CD4-positive, alpha-beta T cell (primary cell): ENCODE results near the gene PSPC1. TPM values are rescaled to one million over a fixed set of nuclear protein-coding genes. Genes with fewer than 3 reads are reported as not detected.
"Not testable (repeated sequence)": the region's sequence is repeated elsewhere in the genome, so short reads cannot be mapped to it uniquely, and the experiment has no call there.

ENCODE experiments used
- ATAC-seq: fragments of 200-7000 bp; cut with Tn5 transposase; one replicate; pipeline ENCODE4 v1.10.0; 2022; ENCODE audit warnings: mild to moderate bottlenecking; ENCODE audit not compliant: poor library complexity
- CTCF ChIA-PET: fragments of 350-600 bp; sonication (Branson Sonifier 250); formaldehyde crosslinking; loops from one replicate; lab custom pipeline; 2021; ENCODE audit warnings: antibody characterized with exemption, inconsistent platforms; lab: Charles Lee
- POLR2A ChIA-PET: fragments of 350-600 bp; sonication (Branson Sonifier 250); formaldehyde crosslinking; loops from one replicate; lab custom pipeline; 2021; ENCODE audit warnings: antibody characterized with exemption, inconsistent platforms; lab: Charles Lee
- DNase-seq, 14 experiments: peaks; one replicate each; pipeline ENCODE4 v3.0.0-alpha.2; 2013 to 2020; ENCODE audit warnings: mixed read lengths in 2 of 14
- H3K27ac ChIP-seq, 2 donors: one replicate each; pipeline versions ENCODE4 v1.5.1 to v1.7.0; 2013; ENCODE audit warnings: low read length in 2 of 2, low read depth in 1 of 2, mild to moderate bottlenecking in 1 of 2
- H3K27me3 ChIP-seq, 2 experiments: 1 replicate in 1 of 2; 2 replicates in 1 of 2; pipeline versions ENCODE4 v1.6.1 to v1.7.0; 2013; ENCODE audit warnings: low read length in 2 of 2, control low read depth in 1 of 2, mild to moderate bottlenecking in 1 of 2, moderate library complexity in 1 of 2; ENCODE audit not compliant: insufficient read depth in 2 of 2, control insufficient read depth in 1 of 2
- H3K36me3 ChIP-seq: one replicate; pipeline ENCODE4 v1.6.1; 2013; ENCODE audit warnings: low read length, control low read depth; ENCODE audit not compliant: insufficient read depth
- H3K4me1 ChIP-seq: one replicate; pipeline ENCODE4 v1.6.1; 2013; ENCODE audit warnings: low read length, control low read depth; ENCODE audit not compliant: insufficient read depth
- H3K4me3 ChIP-seq: one replicate; pipeline ENCODE4 v1.5.1; 2013; ENCODE audit warnings: mild to moderate bottlenecking, low read length, moderate library complexity
- H3K9me3 ChIP-seq, 2 experiments: 1 replicate in 1 of 2; 2 replicates in 1 of 2; pipeline versions ENCODE4 v1.6.1 to v1.7.0; 2013; ENCODE audit warnings: low read length in 2 of 2, mild to moderate bottlenecking in 2 of 2, control low read depth in 1 of 2, moderate library complexity in 1 of 2; ENCODE audit not compliant: control insufficient read depth in 1 of 2, insufficient read depth in 1 of 2
- H3K27ac Mint-ChIP-seq: one replicate; pipeline ENCODE4 v1.8.0; 2020; ENCODE audit warnings: mixed read lengths
- H3K27me3 Mint-ChIP-seq: one replicate; pipeline ENCODE4 v1.8.0; 2021; ENCODE audit warnings: mixed read lengths
- H3K36me3 Mint-ChIP-seq: one replicate; pipeline ENCODE4 v1.8.0; 2021; ENCODE audit warnings: low read depth, mixed read lengths
- H3K4me1 Mint-ChIP-seq: one replicate; pipeline ENCODE4 v1.8.0; 2021; ENCODE audit warnings: low read depth, mixed read lengths
- H3K4me3 Mint-ChIP-seq: one replicate; pipeline ENCODE4 v1.8.0; 2020; ENCODE audit warnings: mild to moderate bottlenecking, mixed read lengths
- H3K9me3 Mint-ChIP-seq: one replicate; pipeline ENCODE4 v1.8.0; 2020; ENCODE audit warnings: mixed read lengths
- intact Hi-C, 2 experiments: fragments of 100-400 bp; cut with DNase I in 1 of 2; cut with micrococcal nuclease in 1 of 2; formaldehyde crosslinking; loops; one replicate each; pipeline versions ENCODE4 v1.15.1 to v1.9.0; 2023 to 2025; cut with DNase I, micrococcal nuclease
- total RNA-seq, 174 experiments: library from RNA in 2 of 174; stranded (reverse) in 2 of 174; gene quantifications; one replicate each; pipeline ENCODE4 v1.2.3 and lab custom pipeline; 2021 to 2026
- TF ChIP-seq, protein P1 (sequence below): fragments of 200-600 bp; IDR thresholded peaks from one replicate; pipeline ENCODE4 v1.8.0; 2022; ENCODE audit warnings: antibody characterized with exemption, mild to moderate bottlenecking

The PSPC1 gene
- total RNA-seq, 2 experiments from 2014 or later, result 71.0 to 71.9 TPM

DNA sequence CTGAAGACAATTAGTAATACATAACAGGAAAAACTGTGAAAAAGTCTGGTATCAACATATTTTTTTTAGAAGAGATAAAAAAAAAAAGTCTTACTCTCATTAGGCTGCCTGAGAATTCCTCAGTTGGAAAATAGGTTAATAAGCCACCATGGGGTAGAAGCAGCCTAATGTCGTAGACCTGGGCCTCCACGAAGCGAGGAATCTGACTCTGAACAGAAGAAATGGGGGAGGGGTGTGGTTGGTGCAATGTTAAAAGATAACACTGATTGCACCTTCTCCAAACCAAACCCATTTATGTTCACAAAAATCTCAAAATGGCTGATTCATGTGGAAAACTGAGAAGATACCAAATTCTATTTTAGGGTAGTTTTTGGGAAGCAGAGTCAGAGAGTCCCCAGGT, 86.9 kb downstream of the PSPC1 start:
- Histone ChIP-seq H3K27me3 (no peaks in the 10 kb centered on the region), H3K9me3 (no peaks in the 10 kb centered on the region), H3K4me3 (no peak overlapping the region), H3K27ac (no peak overlapping the region), H3K4me1 (no peaks in the 10 kb centered on the region), H3K36me3 (peaks cover 6% of the 10 kb centered on the region)
- no peak overlapping the region for H3K4me3 Mint-ChIP-seq
- TF ChIP-seq, protein P1, sequence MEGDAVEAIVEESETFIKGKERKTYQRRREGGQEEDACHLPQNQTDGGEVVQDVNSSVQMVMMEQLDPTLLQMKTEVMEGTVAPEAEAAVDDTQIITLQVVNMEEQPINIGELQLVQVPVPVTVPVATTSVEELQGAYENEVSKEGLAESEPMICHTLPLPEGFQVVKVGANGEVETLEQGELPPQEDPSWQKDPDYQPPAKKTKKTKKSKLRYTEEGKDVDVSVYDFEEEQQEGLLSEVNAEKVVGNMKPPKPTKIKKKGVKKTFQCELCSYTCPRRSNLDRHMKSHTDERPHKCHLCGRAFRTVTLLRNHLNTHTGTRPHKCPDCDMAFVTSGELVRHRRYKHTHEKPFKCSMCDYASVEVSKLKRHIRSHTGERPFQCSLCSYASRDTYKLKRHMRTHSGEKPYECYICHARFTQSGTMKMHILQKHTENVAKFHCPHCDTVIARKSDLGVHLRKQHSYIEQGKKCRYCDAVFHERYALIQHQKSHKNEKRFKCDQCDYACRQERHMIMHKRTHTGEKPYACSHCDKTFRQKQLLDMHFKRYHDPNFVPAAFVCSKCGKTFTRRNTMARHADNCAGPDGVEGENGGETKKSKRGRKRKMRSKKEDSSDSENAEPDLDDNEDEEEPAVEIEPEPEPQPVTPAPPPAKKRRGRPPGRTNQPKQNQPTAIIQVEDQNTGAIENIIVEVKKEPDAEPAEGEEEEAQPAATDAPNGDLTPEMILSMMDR, result no peak
- H3K9me3 Mint-ChIP-seq, result no peaks in the 10 kb centered on the region
- intact Hi-C loops, result no loop called here
- H3K4me1 Mint-ChIP-seq, result peaks cover 13% of the 10 kb centered on the region
- ATAC-seq (no peak), DNase-seq (no peak)
- no peak overlapping the region for H3K27ac Mint-ChIP-seq
- no peaks in the 10 kb centered on the region for H3K27me3 Mint-ChIP-seq
- H3K36me3 Mint-ChIP-seq, result peaks cover 42% of the 10 kb centered on the region
- POLR2A ChIA-PET, result no interaction called here
- CTCF ChIA-PET, result no interaction called here

DNA sequence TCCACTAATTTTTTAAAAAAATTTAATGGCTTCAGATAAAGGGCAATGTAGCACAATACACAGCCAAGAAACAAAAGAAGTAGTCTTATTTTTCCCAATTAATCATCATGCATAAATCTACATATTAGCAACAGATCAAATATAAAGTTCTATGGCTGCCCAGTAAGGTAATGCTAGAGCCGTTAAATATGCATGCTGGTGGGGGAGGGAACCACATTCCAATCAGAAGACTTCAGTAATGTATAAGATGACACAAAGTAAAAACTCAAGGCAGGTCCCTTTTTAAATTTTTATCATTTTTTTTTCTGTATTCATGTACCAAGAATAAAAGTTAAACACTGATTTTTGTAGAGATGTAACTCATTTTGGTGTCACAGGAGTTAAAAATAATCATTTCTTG, 87.3 kb downstream of the PSPC1 start:
- Histone ChIP-seq H3K27me3 (no peaks in the 10 kb centered on the region), H3K4me3 (no peak overlapping the region), H3K4me1 (no peaks in the 10 kb centered on the region), H3K9me3 (no peaks in the 10 kb centered on the region), H3K27ac (no peak overlapping the region), H3K36me3 (peaks cover 6% of the 10 kb centered on the region)
- ATAC-seq (no peak), DNase-seq (no peak)
- CTCF ChIA-PET, result no interaction called here
- Mint-ChIP-seq H3K36me3 (peaks cover 46% of the 10 kb centered on the region), H3K27ac (no peak overlapping the region), H3K4me3 (no peak overlapping the region), H3K4me1 (peaks cover 11% of the 10 kb centered on the region), H3K27me3 (no peaks in the 10 kb centered on the region), H3K9me3 (no peaks in the 10 kb centered on the region)
- TF ChIP-seq, protein P1, result no peak
- POLR2A ChIA-PET, result no interaction called here
- intact Hi-C loops, result no loop called here

DNA sequence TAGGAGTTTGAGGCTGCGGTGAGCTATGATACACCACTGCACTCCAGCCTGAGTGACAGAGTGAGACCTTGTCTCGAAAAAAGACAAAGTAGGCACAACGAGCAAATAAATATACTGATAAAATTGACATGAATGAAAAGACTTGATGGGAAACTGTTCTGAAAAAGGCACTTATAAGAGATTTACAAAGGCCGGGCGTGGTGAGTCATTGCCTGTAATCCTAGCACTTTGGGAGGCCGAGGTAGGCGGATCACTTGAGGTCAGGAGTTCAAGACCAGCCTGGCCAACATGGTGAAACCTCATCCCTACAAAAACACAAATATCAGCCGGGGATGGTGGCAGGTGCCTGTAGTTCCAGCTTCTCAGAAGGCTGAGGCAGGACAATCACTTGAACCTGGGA, 91.3 kb downstream of the PSPC1 start:
- intact Hi-C loops, CTCF ChIA-PET, H3K9me3 ChIP-seq, H3K4me3 Mint-ChIP-seq, H3K4me1 ChIP-seq, H3K9me3 Mint-ChIP-seq, DNase-seq, POLR2A ChIA-PET, H3K27me3 ChIP-seq, H3K27ac ChIP-seq, H3K4me1 Mint-ChIP-seq, H3K4me3 ChIP-seq, ATAC-seq, H3K27me3 Mint-ChIP-seq, H3K27ac Mint-ChIP-seq: not testable (repeated sequence)
- peaks cover 13% of the 10 kb centered on the region for H3K36me3 ChIP-seq
- peaks cover 43% of the 10 kb centered on the region for H3K36me3 Mint-ChIP-seq

- ChIA-PET CTCF (no interaction called here), POLR2A (no interaction called here)
- H3K36me3 ChIP-seq, result peaks cover 7% of the 10 kb centered on the region
- peak overlapping the region; percentile 5 for H3K27ac Mint-ChIP-seq
- no peaks in the 10 kb centered on the region for H3K9me3 Mint-ChIP-seq
- ATAC-seq, result no peak
- H3K27me3 Mint-ChIP-seq, result no peaks in the 10 kb centered on the region
- no peak overlapping the region for H3K27ac ChIP-seq
- TF ChIP-seq, protein P1, result no peak
- H3K27me3 ChIP-seq, result no peaks in the 10 kb centered on the region
- no peaks in the 10 kb centered on the region for H3K4me1 ChIP-seq
- no peak for DNase-seq
- H3K4me3 ChIP-seq, result no peak overlapping the region
- H3K4me3 Mint-ChIP-seq, result no peak overlapping the region
- H3K9me3 ChIP-seq, result no peaks in the 10 kb centered on the region
- peaks cover 45% of the 10 kb centered on the region for H3K4me1 Mint-ChIP-seq
- intact Hi-C loops, result no loop called here
- peaks cover 15% of the 10 kb centered on the region for H3K36me3 Mint-ChIP-seq
Observed at GRCh38 chr13:19685437-19685836, 97.3 kb downstream of the PSPC1 start.
